Spinal cord (tissue), 10 donors: ENCODE measurements around the gene SETDB1. TPM values are rescaled to one million over a fixed set of nuclear protein-coding genes. Genes with fewer than 3 reads are reported as not detected.
A peak's percentile ranks its signal among the peaks of the same experiment; 100 is the strongest.
"Not testable (repeated sequence)": the region's sequence is repeated elsewhere in the genome, so short reads cannot be mapped to it uniquely, and the experiment has no call there.

Experiments
- DNase-seq, 6 donors: peaks; one replicate each; pipeline versions ENCODE4 v3.0.0 to v3.0.0-alpha.2; 2013 to 2015; ENCODE audit warnings: low spot score in 6 of 6, low read depth in 4 of 6
- H3K27ac ChIP-seq: one replicate; pipeline ENCODE4 v1.5.1; 2013; ENCODE audit warnings: low read depth, low read length, control low read depth
- H3K27me3 ChIP-seq: one replicate; pipeline ENCODE4 v1.6.1; 2013; ENCODE audit warnings: low read length; ENCODE audit not compliant: control insufficient read depth, insufficient read depth
- H3K36me3 ChIP-seq: one replicate; pipeline ENCODE4 v1.6.1; 2013; ENCODE audit warnings: low read length; ENCODE audit not compliant: control insufficient read depth, insufficient read depth
- H3K4me1 ChIP-seq: one replicate; pipeline ENCODE4 v1.6.1; 2013; ENCODE audit warnings: low read length; ENCODE audit not compliant: control insufficient read depth, insufficient read depth
- H3K4me3 ChIP-seq: one replicate; pipeline ENCODE4 v1.5.1; 2013; ENCODE audit warnings: low read depth, low read length, control low read depth
- H3K9me3 ChIP-seq: one replicate; pipeline ENCODE4 v1.6.1; 2013; ENCODE audit warnings: low read length; ENCODE audit not compliant: control insufficient read depth, insufficient read depth
- WGBS: methylation state at CpG from one replicate; pipeline ENCODE4 v1.1.5; 2013; ENCODE audit warnings: missing lambda C conversion rate; ENCODE audit not compliant: insufficient coverage; 5-methylcytosine and 5-hydroxymethylcytosine counted together
- polyA plus RNA-seq, 2 donors: library from polyadenylated mRNA; unstranded; fragments of 120-200 nt; gene quantifications; one replicate each; pipeline ENCODE4 v1.2.1, GENCODE V29; 2013; ENCODE audit not compliant: insufficient read length in 2 of 2
- total RNA-seq, 2 donors: library from RNA; depleted of rRNA in 1 of 2; stranded (reverse); fragments of 120-200 nt in 1 of 2; fragments of >200 nt in 1 of 2; gene quantifications; one replicate each; pipeline versions ENCODE4 v1.2.3 to v1.2.4, GENCODE V29; 2013 to 2014
- donor health status: healthy.

The SETDB1 gene
- total and polyA plus RNA-seq, 4 donors = 39.7 to 58.6 (median 47.7) TPM

DNA sequence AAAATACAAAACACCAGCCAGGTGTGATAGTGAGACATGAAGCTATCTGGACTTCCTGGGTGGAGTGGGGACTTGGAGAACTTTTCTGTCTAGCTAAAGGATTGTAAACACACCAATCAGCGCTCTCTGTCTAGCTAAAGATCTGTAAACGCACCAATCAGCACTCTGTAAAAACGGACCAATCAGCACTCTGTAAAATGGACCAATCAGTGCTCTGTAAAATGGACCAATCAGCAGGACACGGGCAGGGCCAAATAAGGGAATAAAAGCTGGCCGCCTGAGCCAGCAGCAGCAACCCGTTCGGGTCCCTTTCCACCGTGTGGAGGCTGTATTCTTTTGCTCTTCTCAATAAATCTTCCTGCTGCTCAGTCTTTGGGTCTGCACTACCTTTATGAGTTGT lies 26.4 kb upstream of the SETDB1 start:
- WGBS = 90% methylated on average over 8 of the region's 8 CpGs
- H3K36me3 ChIP-seq, DNase-seq: not testable (repeated sequence)

GRCh38 chr1:150902346-150902745 lies 23.8 kb upstream of the SETDB1 start:
- no peak overlapping the region for H3K27ac ChIP-seq
- 91% methylated on average over 4 of the region's 5 CpGs for WGBS

More for the DNA sequence above, 26.4 kb upstream of the SETDB1 start:
- H3K9me3 ChIP-seq, H3K27me3 ChIP-seq, H3K4me3 ChIP-seq, H3K27ac ChIP-seq, H3K4me1 ChIP-seq: not testable (repeated sequence)

DNA sequence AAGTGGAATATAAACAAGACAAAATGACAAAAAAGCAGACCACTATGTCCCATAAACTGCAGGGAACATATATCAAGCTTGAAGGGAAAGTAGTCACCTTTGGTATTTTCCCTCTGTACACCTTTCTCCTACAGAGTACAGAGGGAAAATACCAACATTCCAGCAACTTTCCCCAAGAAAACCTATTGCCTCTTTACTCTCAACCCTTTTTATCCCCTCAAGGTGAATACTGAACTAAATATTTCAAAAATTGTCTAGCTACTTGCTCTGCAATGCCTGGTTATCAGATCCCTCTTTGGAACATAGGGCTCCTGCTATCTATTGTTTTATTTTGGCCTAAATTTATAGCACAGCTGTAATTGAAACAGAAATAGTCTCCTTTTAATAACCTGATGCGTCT lies 23.4 kb upstream of the SETDB1 start:
- Histone ChIP-seq H3K4me3 (no peak overlapping the region), H3K9me3 (no peaks in the 10 kb centered on the region), H3K27me3 (no peaks in the 10 kb centered on the region), H3K27ac (no peak overlapping the region), H3K36me3 (no peaks in the 10 kb centered on the region), H3K4me1 (no peaks in the 10 kb centered on the region)
- no peak for DNase-seq
- no CpG with 5 or more reads among the region's 1 CpG for WGBS

More at GRCh38 chr1:150902346-150902745, 23.8 kb upstream of the SETDB1 start:
- DNase-seq = no peak
- H3K27me3 ChIP-seq = no peaks in the 10 kb centered on the region
- H3K4me3 ChIP-seq = no peak overlapping the region
- no peaks in the 10 kb centered on the region for H3K4me1 ChIP-seq
- H3K9me3 ChIP-seq = no peaks in the 10 kb centered on the region
- H3K36me3 ChIP-seq = no peaks in the 10 kb centered on the region

- no peaks in the 10 kb centered on the region for H3K4me1 ChIP-seq
- no peaks in the 10 kb centered on the region for H3K27me3 ChIP-seq
- no peaks in the 10 kb centered on the region for H3K36me3 ChIP-seq
- no peak overlapping the region for H3K4me3 ChIP-seq
- no peaks in the 10 kb centered on the region for H3K9me3 ChIP-seq
- no peak for DNase-seq
- H3K27ac ChIP-seq = no peak overlapping the region
- 93% methylated on average over 3 of the region's 6 CpGs for WGBS
Observed at GRCh38 chr1:150905301-150905700, 20.9 kb upstream of the SETDB1 start.

DNA sequence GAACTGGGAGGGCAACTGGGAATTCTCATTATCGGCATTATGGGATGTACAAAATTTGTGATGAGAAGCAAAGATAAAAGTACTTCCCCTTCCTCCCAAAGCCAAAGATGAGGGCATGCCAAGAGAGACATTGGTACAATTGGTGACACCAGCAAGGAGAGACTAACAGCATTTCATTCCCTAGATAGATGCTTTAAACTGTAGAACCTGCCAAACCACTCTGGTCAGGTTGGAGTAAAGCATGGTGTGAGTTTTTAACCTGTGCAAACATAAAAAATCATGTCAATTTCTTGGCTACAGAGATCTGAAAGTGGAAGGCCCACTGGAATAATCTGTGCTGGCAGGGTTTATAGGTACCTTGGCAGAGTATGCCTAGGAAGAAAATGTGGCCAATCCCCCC lies 19.8 kb upstream of the SETDB1 start:
- Histone ChIP-seq H3K9me3 (no peaks in the 10 kb centered on the region), H3K27ac (no peak overlapping the region), H3K4me3 (no peak overlapping the region), H3K36me3 (no peaks in the 10 kb centered on the region), H3K27me3 (no peaks in the 10 kb centered on the region), H3K4me1 (no peaks in the 10 kb centered on the region)
- no CpG with 5 or more reads among the region's 1 CpG for WGBS
- DNase-seq = no peak

DNA sequence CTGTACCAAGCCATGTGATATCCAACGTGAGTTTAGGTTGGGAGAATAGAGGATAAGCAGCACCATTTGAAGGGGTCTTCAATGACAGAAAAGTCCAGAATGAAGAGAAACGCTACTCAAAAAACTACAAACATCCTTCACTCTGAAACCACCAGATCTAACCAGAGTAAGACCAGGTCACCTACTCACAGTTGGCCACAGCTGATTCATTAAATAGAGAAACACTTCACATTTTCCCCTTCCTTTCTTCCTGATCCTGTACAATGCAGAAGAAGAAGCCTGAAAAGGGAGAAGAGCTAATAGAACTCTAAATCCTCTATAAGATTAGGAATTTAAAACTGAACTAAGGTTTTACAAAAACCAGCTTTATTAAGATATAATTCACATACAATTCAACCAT lies 19.4 kb upstream of the SETDB1 start:
- Histone ChIP-seq H3K27me3 (no peaks in the 10 kb centered on the region), H3K27ac (no peak overlapping the region), H3K4me1 (no peaks in the 10 kb centered on the region), H3K9me3 (no peaks in the 10 kb centered on the region), H3K36me3 (no peaks in the 10 kb centered on the region), H3K4me3 (no peak overlapping the region)
- DNase-seq = no peak
- WGBS = 80% methylated on average over 1 of the region's 2 CpGs

DNA sequence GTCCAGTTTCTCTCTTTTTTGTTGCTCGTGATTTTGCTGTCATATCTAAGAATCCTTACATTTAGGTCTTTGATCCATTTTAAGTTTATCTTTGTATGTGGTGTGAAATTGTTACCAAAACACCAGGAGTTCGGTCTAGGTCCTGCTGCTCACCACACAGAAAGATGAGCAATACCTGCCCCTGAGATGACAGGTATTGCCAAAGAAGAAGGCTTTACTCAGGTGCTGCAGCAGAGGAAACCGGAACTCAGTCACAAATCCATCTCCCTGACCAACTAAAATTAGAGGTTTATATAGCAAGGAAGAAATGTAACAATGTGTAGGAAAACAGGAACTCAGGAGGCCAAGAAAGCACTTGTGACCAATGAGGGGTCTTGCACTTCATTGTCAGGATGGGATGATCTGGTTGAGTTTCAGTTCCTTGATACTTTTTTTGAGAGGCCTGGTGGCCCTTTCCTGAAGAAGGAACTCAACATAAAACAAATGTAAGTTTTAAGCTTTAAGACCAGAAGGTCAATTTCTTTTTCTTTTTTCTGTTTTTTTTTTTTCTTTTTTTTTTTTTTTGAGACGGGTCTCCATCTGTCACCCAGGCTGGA lies 16.5 kb upstream of the SETDB1 start:
- DNase-seq = no peak
- Histone ChIP-seq H3K4me1 (no peaks in the 10 kb centered on the region), H3K36me3 (no peaks in the 10 kb centered on the region), H3K27ac (no peak overlapping the region), H3K4me3 (no peak overlapping the region), H3K9me3 (no peaks in the 10 kb centered on the region), H3K27me3 (no peaks in the 10 kb centered on the region)
- WGBS = no CpG with 5 or more reads among the region's 4 CpGs

DNA sequence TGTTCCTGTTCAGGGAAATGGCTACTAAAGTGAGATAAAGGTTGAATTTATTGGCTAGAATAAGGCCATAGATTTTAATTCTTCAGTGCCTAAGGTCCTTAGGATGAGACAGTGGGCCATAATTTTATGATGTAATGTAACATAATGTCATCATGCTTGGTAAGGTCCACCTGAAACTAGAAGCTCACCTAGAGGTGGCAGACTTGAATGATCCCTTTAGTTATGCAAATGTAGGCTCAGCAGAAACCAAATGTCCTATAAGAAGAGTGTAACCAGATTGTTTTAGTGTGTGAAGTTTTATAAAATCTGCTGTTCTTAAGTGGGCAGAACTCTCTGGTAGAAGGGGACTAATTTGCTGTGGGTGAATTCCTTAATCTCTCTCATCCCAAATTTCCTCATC lies 13.5 kb upstream of the SETDB1 start:
- Histone ChIP-seq H3K9me3 (no peaks in the 10 kb centered on the region), H3K4me3 (no peak overlapping the region), H3K27me3 (no peaks in the 10 kb centered on the region), H3K27ac (no peak overlapping the region), H3K36me3 (no peaks in the 10 kb centered on the region), H3K4me1 (no peaks in the 10 kb centered on the region)
- no peak for DNase-seq

GRCh38 chr1:150917387-150917786 lies 8.8 kb upstream of the SETDB1 start:
- Histone ChIP-seq H3K9me3 (no peaks in the 10 kb centered on the region), H3K36me3 (no peaks in the 10 kb centered on the region), H3K4me3 (no peak overlapping the region), H3K4me1 (no peaks in the 10 kb centered on the region), H3K27ac (no peak overlapping the region), H3K27me3 (no peaks in the 10 kb centered on the region)
- WGBS = no CpG with 5 or more reads among the region's 7 CpGs
- DNase-seq = no peak

GRCh38 chr1:150922519-150922975 lies 3.6 kb upstream of the SETDB1 start:
- no CpG with 5 or more reads among the region's 2 CpGs for WGBS
- no peak overlapping the region for H3K27ac ChIP-seq
- DNase-seq = peak in 4 of 6 donors; percentile 21 to 88 (median 48)
- H3K4me3 ChIP-seq = no peak overlapping the region
- H3K9me3 ChIP-seq = no peaks in the 10 kb centered on the region
- no peaks in the 10 kb centered on the region for H3K27me3 ChIP-seq
- H3K36me3 ChIP-seq = no peaks in the 10 kb centered on the region
- H3K4me1 ChIP-seq = peaks cover 15% of the 10 kb centered on the region
